NT2/D1 (cell line): ENCODE measurements around the gene DSTN.

ENCODE experiments used
- SUZ12 ChIP-seq: IDR thresholded peaks from 2 replicates; pipeline ENCODE4 v1.6.1; 2011; ENCODE audit not compliant: insufficient read length, insufficient read depth; ENCODE audit errors: extremely low read depth
- YY1 ChIP-seq: IDR thresholded peaks from 2 replicates; pipeline ENCODE4 v1.6.1; 2011; ENCODE audit not compliant: insufficient read length, insufficient read depth
- ZNF274 ChIP-seq: IDR thresholded peaks from 2 replicates; pipeline ENCODE4 v1.6.1; 2011; ENCODE audit warnings: mild to moderate bottlenecking, low read depth, low read length

GRCh38 chr20:17625246-17626051, 55.6 kb downstream of the DSTN start:
- TF ChIP-seq YY1: no peak
- no peak for TF ChIP-seq ZNF274
- no peak for TF ChIP-seq SUZ12
